ENCODE measurements around the gene CST8.

Gene CST8

DNA sequence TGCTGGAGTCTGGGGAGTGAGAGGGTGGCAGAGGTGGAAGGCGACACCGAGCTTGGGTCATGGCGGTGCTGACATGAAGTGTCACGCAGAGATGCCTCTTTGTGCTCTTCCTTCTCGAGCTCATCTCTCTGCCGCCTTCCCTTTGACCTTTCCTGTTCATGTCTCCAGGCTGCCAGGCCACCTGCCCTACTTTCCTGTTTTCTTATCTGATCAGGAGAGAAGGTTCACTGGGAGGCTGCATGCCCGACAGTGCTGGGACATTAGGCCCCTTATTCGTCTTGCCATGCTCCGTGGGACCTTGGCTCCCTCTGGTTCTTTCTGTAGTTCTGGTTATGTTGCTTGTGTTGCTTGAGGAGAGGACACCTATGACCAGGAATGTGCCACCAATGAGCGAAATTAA is 33.2 kb downstream of the CST8 start:
- no peak for DNase-seq (ENCODE audit: low spot score)

DNA sequence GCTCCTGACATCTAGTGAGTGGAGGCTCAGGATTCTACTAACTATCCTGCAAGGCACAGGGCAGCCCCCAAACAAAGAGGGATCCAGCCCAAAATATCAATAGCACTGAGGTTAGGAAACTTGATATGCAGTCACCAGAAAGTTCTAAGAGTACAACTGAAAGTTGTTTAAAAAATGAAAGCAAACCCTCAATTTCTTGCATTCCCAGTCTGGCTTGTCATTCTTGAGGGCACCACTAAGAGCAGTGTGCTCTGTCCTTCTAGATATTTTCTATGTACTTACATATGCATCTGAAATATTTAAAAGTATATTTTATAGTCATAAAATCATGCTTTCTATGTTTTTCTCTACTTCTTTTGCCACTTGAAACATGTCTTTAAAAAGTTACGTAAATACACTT is 35.9 kb downstream of the CST8 start:
- DNase-seq (ENCODE audit: low spot score), result no peak

- no peak for DNase-seq (ENCODE audit: low spot score)
Observed at GRCh38 chr20:23528867-23529431, 38.0 kb downstream of the CST8 start.

DNA sequence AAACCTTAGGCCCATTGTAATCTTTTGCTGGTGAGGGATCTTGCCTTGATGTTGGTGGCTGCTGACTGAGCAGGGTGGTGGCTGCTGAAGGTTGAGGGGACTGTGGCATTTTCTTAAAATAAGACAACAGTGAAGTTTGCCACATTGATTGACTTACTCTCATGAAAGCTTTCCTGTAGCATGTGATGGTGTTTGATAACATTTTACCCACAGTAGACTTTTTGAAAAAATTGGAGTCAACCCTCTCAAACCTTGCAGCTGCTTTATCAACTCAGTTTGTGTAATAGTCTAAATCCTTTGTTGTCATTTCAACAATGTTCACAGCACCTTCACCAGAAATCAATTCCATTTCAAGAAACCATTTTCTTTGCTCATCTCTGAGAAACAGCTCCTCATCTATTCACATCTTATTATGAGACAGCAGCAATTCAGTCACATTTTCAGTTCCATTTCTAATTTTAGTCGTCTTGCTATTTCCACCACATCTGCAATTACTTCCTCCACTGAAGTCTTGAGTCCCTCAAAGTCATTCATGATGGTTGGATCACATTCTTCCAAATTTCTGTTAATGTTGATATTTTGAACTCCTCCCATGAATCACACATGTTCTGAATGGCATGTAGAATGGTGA is 40.1 kb downstream of the CST8 start:
- no peak for DNase-seq (ENCODE audit: low spot score)

DNA sequence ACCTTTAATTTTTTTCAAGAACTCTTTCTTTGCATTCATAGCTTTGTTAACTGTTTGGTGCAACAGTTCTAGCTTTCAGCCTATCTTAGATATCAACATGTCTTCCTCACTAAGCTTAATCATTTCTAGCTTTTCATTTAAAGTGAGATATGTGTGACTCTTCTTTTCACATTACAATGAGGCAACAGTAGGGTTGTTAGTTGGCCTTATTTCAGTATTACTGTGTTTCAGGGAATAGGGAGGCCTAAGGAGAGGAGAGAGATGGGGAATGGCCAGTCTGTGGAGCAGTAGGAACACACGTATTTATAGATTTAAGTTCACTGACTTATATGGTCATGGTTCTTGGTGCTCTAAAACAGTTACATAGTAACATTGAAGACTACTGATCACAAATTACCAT is 41.6 kb downstream of the CST8 start:
- no peak for DNase-seq (ENCODE audit: low spot score)

DNA sequence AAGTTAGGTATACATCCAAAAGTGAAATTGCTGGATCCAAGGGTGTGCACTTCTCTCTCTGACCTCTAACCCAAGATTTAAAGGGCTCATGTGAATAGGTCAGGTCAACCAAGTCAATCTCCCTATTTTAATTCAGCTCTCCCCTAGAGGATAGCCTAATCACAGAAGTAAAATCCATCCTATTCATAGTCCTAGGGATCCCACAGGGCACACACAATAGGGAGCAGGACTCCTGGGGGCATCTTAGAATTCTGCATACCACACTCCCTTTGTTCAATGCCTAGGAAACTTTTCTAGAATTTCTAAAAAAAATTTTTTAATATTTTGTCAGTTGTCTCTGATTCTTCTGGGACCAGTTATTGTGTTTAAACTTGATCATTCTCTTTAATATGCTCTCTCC is 42.2 kb downstream of the CST8 start:
- no peak for DNase-seq (ENCODE audit: low spot score)

DNA sequence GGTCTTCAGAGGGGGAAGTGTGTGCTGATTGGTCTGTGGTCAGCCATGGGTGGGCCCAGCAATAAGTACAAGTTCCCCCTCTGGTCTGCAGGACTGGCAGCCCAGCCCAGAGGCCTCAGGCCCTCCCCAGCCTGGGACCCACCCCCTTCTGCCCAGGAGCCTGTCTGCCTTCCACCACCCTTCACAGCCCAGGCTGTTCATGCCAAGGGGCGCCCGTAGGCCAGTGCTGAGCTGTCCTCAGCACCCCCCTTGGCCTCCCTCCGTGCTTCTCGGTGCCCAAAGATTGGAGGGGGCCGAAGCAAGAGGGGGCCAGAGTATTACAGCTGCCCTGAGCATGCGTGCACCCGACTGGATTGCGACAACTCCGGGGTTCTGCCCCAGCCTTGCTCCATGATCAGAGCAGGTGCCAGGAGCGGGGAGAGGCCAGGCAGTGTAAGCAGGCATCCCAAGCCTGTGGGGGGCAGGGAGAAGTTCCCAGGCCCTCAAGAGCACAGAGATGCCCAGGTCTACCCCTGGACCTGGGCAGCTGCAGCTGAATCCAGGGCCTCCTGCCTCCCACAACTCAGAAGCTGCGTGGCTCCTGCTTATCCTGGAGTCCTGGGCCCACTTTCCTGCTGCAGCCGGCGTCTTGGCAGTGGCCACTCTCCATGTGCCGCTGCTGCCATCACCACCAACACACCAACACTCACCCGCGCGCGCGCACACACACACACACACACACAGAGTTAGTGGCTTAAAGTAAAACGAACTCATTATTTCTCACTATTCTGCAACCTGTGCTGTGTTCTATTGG is 44.1 kb downstream of the CST8 start:
- DNase-seq (ENCODE audit: low spot score), result no peak

- no peak for DNase-seq (ENCODE audit: low spot score)
Observed at GRCh38 chr20:23536328-23536974, 45.5 kb downstream of the CST8 start.

DNA sequence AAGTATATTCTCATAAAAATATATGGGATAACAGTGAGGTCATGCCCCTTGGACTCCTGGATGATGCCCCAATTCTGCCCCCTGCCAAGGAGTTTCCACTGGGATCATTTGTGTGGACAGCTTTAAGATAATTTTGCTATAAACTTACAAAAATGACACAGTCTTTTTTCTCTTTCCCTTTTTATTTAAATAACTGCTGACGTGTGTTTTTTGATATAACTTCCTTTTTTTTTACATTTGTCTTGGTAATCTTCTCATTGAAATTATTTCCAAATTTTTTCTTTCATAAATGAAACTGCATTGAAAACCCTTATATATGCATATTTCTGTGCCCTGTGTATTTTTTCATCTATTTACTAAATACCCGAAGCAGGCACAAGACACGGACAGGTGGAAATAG is 46.1 kb downstream of the CST8 start:
- DNase-seq (ENCODE audit: low spot score), result no peak

DNA sequence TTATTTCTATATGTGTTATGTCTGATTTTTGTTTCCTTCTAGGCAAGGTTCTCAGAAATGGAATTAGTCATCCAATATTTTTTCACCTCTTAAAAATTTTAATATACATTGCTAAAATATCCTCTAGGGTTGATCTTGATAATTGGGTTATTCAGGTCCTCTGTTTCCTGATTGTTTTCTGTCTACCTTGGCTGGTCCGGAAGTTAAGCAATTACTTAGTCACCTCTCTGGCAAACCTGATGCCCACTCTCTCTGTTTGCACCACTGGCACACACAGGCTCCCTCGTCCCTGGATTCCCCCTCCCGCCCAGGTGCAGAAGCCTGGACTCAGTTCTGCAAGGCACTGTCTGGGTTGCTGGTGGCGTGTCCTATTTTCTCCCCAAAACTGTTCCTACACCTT is 49.7 kb downstream of the CST8 start:
- DNase-seq (ENCODE audit: low spot score), result no peak

GRCh38 chr20:23541330-23541729 is 50.4 kb downstream of the CST8 start:
- DNase-seq (ENCODE audit: low spot score), result no peak

- DNase-seq (ENCODE audit: low spot score), result no peak
Observed at GRCh38 chr20:23541776-23542175, 50.9 kb downstream of the CST8 start.

- DNase-seq (ENCODE audit: low spot score), result no peak
Observed at GRCh38 chr20:23542801-23543200, 51.9 kb downstream of the CST8 start.

DNA sequence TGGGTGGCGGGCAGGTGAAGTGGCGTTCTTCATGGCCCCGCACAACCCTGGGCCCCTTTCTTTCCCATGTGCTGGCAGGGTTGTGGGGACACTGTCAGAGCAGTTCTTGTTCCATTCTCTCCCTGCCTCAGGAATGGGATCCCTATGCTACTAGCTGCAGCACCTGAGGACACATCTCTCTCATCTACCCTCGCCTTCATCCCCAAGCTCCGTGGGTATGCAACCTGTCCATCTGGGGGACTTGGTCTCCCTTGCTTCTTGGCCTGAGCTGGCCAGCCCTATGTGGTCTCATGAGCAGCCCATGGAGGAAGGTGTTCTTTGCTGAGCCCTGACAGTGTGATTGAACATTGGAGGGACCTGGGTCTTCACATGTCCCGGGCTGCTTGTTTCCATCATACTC is 53.2 kb downstream of the CST8 start:
- no peak for DNase-seq (ENCODE audit: low spot score)
